NCI-H146 treated with DMSO at 0.1 percent for 48 hours (cell line): ENCODE data around the gene CDK9.
"Not testable (repeated sequence)": the region's sequence is repeated elsewhere in the genome, so short reads cannot be mapped to it uniquely, and the experiment has no call there.

Experiments
- DNase-seq: peaks from one replicate; lab custom pipeline; 2025; ENCODE audit not compliant: unreplicated experiment; lab: John Stamatoyannopoulos, UW

The CDK9 gene

DNA sequence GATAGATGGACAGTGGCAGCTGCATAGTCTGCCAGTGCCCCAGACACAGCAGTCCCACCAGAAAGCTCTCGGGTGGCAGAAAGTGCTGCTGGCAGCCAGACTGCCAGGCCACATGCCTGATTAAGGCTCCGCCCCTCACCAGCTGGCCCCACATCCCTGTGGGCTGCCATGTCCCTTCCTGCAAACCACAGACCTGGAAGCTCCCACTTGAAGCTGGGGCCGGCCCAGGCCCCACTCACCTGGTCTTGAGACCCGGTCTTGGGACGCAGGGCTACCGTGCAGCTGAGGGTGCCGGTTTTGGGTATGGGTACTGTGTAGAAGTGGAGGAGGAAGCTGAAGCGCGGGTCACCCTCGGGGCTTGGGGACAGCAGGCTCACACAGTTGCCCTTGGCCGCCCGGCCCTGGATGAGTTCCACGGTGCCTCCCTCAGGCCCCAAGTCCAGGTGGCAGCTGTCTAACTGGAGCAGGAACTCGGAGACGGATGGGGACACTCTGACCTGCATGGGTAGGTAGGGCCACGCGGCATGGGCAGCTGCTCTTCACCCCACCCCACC is 32.1 kb downstream of the CDK9 start:
- DNase-seq: no peak

DNA sequence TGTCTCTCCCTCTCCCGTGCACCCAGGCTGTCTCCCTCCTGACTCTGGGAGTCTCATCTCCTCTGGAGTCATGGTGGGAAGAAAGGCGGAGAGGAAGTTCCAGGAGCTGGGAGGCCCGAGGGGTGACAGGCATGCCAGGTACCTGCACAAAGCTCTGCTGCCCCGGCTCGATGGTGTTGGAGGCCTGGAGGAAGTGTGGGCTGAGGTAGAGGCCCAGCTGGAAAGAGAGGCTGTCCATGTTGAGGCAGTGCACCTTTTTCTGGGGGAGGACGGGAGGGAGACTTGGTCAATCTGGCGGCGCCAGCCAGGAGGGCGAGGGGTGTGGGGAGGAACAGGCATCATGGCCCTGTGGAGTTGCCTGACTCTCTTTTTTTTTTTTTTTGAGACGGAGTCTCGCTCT is 32.7 kb downstream of the CDK9 start:
- DNase-seq: no peak

DNA sequence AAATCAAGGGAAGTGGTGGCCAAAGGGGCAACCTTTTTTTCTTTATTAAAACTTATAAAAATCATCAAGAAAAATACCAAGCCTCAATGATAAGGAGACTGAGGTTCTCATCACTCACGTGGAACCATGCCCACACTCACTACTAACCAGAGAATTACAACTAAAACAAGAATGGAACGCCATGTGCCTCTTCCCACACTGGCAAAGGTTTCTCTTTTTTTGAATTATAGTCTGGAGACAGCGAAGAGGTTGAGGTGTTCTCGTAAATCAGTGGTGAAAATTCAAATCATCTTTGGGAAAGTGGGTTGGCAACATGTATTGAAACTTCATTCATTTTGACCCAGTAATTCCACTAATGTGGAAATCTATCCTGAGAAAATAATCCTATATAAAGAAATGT is 36.3 kb downstream of the CDK9 start:
- no peak for DNase-seq

DNA sequence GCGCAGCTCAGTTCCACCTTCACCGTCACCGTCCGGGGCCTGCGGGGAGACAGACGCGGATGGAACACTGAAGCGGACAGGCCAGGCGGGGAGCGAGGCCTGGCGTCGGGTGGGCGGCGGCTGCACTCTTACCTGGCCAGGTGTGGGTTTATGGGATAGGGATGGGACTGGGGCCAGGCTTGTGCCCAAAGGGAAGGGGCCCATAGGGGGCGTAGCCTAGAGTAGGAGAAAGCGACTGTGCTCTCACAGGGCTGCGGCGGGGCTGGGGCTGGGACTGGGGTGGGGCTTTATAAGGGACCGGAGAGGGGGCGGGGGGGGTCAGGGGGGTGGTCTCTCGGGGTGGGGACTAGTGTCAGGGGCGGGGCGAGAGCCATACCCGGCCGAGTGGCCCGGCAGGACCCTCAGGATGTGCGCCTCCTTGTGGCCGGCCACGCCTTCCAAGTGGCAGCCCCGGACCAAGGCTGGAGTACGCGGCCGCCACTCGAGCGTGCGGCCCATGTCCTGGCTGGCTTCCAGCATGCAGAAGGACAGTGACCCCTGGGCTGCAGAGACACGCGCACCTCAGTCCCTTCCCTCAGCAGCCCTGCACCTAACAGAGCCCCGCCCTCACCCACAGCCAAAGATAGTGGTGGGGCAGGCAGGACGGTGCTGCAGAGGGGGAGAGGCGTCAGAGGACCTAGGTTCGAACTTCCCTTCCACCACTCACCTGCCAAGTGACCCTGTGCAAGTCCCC is 39.7 kb downstream of the CDK9 start:
- no peak for DNase-seq

DNA sequence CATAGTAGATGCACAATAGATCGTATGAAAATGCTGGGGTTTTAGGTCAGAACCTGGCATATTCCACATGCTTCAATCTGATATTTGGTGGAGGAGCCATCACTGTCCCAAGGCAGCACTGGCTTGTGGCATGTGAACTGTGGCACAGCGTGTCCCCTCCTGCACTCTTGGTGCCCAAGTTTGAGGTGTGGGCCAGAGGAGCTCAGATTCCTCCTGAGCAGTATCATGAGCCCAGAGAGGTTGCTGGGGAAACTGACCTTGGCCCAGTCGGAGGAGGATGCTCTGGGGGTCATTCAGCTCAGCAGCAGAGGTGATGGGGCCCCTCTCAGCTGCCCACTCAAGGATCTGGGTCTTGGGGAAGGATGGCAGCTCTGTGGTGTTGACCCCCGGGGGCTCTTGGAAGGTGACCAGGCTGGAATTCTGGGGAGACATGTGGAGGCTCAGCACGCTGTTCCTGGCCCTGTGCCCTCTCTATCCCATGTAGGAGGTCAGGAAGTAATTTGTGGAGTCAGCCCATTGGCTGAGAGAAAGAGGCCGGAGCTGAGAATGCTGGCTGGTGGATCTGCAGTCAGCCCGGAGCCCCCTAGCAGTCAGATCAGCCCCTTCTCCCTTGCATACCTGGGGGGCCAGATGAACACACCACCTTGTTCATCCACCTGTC is 40.5 kb downstream of the CDK9 start:
- no peak for DNase-seq

DNA sequence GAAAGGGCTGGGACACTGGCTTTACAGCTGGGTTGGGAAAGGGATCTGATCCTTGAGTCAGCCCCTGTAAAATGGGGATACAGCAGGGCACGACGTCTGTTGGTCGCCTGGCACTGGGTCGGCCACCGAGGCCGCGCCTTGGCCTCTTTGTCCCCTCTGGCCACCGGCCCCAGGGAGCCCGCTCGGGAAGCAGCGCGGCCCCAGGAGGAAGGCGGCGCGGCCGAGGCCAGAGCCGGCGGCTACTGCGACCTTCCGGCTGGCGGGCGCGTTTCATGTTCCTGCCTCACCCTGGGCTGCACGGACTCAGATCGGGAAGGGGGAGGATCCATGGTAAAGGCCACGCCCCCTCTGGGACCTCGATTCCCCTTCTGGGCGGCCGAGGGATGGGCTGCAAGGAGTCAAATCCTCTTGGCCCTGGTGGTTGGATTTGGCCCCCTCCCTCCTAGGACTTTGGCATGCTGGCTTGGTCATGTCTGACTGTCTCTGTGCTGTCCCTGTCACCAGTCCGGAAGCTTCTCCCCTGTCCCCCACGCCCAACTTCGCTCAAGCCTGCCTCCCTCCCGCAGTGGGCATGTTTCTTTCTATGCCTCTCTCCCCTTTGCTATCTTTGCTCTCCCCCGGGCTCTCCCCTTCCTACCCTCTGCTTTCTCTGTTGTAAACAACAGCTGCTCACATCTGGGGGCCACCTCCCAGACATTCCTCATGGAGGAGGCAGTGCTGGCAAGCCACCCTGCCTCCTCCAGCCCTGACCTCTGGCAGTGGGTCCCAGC is 42.6 kb downstream of the CDK9 start:
- peak; percentile 42 for DNase-seq

DNA sequence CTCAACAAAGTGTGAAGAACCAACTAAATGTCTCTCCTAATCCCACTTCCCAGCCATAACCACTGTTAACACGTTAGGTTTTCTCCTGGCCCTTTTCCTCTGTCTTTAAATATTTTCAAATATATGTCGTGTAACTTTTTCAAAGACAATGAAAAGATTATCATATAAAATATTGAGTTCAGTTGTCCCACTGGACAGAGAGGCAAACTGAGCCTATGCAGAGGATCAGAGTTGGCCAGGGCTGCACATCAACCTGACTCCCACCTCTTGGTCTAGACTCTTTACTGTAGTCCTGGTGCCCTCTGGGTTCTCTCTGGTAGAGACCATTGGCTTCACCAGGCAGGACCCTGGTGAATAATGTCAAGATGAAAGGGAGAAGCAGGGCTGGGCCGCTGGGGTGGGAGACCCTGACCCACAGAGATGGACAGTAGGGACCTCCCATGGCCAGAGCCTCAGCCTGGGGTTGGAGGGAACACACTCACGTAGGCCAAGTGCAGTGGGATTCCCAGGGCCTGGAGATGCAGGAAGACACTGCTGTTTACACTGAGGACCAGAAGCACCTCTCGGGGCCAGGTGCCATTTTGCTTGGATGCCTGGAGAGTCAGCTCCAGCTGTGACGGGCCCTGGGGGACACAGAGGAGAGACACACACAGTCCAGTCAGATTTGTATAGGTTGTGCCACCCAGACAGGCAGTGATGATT is 43.5 kb downstream of the CDK9 start:
- no peak for DNase-seq

DNA sequence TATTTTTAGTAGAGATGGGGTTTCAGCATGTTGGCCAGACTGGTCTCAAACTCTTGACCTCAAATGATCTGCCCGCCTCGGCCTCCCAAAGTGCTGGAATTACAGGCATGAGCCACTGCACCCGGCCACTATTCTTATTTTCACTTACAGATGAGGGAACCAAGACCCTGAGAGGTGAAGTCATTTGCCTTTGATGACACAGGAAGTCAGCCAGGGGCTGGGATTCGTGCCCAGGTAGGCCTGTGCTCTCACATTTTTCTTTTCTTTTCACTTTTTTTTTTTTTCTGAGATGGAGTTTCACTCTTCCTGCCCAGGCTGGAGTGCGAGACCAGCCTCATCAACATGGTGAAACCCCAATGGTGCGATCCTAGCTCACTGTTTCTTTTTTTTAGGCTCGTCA is 46.4 kb downstream of the CDK9 start:
- no peak for DNase-seq

DNA sequence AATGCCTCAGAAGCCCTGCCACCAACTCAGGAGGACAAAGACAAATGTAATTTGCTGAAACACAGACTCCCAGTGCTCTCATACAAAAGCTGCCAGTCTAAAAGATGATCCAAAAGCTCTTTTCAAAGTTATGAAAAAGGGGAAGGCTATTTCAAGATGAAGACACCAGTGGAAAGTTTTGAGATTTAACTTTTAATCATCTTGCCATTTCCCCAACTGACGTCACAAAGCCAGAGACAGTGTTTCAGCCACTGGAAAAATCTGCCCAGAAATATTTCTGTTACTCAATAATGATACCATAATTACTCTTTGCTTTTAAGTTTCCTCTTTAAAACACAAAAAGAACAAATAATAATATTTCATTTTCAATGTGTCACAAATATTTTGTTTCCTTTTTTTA is 47.7 kb downstream of the CDK9 start:
- no peak for DNase-seq

DNA sequence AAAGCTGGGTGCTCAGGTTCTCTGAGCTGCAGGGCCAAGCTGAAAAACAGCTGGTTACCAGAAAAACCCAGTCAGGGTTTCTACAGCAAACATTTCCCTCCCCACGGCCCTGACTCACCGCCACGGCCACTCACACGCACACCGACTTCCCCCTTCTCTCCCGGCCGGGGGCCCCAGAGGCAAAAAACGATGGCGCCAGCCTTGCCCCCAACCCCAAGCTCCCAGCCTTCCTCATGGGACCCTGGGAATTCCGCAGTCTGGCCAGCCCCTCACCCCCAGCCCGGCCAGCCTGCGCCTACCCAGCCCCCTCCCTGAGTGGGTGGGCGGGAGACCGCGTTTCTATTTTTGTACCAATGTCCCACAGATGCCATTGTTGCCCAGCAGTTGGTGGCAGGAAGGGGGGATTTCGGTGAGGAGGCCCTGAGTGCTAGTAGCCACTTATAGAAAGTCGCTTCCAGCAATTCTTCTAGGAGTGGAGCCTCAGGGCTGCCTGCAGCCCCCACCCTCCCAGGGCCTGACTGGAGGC is 50.2 kb downstream of the CDK9 start:
- DNase-seq: no peak

DNA sequence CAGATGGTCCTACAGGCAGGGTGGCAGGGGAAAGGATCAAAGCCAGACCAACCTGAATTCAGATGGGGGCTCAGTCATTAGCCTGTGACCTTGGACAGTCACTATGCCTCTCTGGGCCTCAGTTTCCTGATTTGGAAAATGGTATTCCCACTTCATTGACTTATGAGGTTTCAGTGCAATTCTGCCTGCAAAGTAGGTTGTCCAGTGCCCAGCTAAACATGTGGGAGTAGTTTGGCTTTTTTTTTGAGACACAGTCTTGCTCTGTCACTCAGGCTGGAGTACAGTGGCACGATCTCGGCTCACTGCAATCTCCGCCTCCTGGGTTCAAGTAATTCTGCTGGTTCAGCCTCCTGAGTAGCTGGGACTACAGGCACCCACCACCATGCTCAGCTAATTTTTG is 50.7 kb downstream of the CDK9 start:
- not testable (repeated sequence) for DNase-seq

DNA sequence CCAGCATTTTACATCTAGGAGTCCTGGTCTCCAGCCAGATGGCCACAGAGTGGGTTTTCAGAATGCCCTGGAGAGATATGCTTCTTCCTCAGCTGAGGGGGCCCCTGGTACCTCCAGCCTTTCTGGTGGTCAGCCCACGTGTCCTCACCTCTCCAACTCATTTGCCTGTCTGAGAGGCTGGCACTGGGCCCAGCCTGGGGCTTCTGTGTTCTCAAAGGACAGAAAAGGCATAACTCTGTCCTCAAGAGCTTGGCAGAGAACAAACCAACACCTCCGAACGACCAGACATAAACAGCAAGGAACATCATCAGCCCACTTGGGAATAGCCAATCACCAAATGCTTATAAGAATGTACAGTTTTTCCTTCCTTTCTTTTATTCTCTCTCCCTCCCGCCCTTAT is 51.5 kb downstream of the CDK9 start:
- DNase-seq: no peak

DNA sequence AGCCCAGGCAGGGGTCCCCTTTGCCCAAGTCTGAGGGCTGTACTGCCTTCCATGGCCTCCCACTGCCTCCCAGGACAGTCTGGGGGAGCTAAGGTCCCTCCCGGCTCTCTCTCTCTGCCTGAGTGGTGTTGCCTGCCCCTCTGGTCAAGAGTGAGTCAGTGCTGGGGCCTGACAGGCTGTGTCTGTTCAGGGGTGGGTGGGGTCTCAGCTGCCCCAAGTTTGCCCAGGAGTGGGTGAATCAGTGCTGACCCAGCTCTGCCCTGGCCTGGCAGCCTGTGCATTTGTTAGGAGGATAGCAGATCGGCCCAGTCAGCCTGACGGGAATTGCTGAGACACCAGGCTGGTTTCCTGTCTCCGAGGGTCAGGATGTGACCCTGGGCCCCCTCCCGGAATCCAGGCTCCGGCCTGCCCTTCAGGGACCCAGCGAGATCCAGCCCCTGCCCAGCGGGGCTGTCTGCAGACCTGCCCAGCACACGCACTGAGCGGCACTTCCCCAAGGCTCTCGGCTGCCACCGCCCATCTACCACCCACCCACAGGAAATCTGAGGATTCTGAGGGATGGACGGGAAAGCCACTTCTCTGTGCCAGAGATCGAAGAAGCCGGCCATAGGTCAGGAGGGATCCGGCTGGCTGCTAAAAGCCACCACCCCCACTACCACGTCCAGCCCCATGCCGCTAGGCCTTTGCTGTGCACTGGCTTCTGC is 52.7 kb downstream of the CDK9 start:
- DNase-seq: no peak
